GM12875 (cell line): ENCODE measurements around the gene HOXA9.

Experiments used
- H3K4me3 ChIP-seq: one replicate; pipeline ENCODE4 v1.5.1; 2011; ENCODE audit warnings: low read depth, low read length, control low read depth
- TF ChIP-seq, protein P1 (sequence below): IDR thresholded peaks from 2 replicates; pipeline ENCODE4 v1.5.1; 2011; ENCODE audit warnings: low read depth, mild to moderate bottlenecking, control low read depth, inconsistent platforms, low read length, moderate library complexity, borderline replicate concordance; ENCODE audit not compliant: insufficient read depth

HOXA9 gene

DNA sequence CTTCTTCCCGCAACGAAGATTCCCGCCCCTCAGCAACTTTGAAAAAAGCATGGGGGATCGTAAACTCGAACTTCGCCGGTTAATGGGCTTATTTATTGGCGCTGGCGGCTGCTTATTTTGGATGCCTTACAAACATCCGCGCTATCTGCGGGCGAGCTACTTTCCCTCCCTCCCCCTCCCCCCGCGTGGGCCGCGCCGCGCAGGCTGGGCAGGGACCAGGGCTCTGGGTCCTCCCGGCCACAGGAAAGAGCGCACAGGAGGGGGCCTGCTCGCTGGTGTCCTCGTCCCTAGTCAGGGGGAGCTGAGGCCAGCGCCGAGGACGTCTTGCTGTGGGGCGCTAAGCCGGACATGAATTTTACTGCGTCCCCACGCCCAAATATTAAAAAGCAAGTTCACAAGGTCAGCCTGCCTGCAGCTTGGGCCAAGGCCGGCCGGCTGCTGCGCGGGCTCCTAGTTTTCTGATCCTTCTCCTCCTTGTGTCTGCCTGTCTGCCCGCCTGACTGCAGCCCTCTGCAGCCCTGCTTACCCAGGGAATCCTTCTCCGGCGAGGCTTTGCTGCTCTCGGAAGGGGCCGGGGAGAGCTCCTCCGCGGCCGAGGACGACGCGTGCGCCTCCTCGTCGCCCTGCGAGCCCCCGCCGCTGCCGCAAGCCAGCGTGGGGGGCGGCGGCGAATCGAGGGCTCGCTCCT is 7.6 kb upstream of the HOXA9 start:
- TF ChIP-seq, protein P1, sequence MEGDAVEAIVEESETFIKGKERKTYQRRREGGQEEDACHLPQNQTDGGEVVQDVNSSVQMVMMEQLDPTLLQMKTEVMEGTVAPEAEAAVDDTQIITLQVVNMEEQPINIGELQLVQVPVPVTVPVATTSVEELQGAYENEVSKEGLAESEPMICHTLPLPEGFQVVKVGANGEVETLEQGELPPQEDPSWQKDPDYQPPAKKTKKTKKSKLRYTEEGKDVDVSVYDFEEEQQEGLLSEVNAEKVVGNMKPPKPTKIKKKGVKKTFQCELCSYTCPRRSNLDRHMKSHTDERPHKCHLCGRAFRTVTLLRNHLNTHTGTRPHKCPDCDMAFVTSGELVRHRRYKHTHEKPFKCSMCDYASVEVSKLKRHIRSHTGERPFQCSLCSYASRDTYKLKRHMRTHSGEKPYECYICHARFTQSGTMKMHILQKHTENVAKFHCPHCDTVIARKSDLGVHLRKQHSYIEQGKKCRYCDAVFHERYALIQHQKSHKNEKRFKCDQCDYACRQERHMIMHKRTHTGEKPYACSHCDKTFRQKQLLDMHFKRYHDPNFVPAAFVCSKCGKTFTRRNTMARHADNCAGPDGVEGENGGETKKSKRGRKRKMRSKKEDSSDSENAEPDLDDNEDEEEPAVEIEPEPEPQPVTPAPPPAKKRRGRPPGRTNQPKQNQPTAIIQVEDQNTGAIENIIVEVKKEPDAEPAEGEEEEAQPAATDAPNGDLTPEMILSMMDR, result no peak
- H3K4me3 ChIP-seq, result no peak overlapping the region

DNA sequence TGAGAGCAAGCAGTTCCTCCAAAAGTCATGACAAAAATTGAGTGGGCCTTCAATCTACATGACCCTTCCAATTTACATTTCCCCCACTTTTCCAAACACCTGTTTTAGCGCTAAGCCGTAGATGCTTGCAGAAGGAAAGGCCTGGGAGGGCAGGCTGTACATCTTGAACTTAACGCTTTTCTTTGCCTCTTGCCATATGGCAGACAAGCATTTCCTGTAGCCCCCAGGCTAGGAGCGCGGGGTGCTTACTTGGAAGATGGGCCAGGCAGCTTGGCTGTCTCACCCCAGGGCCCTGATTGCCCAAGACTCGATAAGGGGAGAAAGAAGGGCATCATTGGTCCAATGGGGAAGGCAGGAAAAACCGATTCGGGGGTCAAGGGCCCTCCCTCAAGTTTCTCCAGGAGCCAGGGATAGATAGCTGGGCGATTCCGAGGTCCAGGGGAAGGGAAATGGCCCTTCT is 7.0 kb upstream of the HOXA9 start:
- TF ChIP-seq, protein P1, result no peak

DNA sequence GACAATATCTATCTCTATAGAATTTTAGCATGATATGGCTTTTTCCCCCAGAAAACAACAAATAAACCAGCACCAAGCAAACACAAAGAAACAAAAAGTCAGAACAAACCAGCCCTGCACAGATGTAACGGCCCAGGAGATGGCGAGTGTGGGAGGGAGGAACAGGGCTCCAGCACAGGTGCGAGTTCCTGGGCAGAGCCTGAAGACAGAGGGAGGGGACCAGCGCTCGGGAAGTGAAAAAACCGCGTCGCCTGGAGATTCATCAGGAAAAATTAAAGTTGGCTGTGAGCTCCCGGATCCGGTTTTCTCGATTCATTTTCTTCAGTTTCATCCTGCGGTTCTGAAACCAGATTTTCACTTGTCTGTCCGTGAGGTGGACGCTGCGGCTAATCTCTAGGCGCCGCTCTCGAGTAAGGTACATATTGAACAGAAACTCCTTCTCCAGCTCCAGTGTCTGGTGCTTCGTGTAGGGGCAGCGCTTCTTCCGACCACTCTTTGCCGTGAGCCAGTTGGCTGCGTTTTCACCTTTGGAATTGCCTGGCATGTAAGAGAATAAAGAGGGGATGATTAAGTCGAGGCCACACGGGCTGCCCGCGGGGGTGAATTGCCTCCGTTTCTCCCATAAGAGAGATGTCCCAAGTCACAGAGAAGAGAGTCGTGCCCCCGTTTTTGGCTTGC is 6.4 kb upstream of the HOXA9 start:
- TF ChIP-seq, protein P1, result no peak
- no peak overlapping the region for H3K4me3 ChIP-seq

More for the DNA sequence above, 7.0 kb upstream of the HOXA9 start:
- H3K4me3 ChIP-seq, result no peak overlapping the region

DNA sequence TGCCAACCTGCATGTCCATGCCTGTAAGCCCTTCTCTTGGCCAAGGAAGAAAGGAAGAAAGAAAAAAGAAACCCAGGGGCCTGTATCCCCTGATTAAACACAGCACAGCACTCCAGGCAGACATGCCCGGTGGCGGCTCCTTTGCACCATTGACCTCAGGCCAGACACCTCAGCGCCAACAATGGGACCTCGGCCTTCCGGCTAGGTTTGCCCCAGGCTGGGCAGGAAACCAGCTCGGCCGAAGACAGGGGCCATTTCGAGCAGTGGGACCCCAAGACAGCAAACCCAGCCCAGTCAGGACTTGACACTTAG is 5.9 kb upstream of the HOXA9 start:
- no peak overlapping the region for H3K4me3 ChIP-seq
- TF ChIP-seq, protein P1, result no peak

DNA sequence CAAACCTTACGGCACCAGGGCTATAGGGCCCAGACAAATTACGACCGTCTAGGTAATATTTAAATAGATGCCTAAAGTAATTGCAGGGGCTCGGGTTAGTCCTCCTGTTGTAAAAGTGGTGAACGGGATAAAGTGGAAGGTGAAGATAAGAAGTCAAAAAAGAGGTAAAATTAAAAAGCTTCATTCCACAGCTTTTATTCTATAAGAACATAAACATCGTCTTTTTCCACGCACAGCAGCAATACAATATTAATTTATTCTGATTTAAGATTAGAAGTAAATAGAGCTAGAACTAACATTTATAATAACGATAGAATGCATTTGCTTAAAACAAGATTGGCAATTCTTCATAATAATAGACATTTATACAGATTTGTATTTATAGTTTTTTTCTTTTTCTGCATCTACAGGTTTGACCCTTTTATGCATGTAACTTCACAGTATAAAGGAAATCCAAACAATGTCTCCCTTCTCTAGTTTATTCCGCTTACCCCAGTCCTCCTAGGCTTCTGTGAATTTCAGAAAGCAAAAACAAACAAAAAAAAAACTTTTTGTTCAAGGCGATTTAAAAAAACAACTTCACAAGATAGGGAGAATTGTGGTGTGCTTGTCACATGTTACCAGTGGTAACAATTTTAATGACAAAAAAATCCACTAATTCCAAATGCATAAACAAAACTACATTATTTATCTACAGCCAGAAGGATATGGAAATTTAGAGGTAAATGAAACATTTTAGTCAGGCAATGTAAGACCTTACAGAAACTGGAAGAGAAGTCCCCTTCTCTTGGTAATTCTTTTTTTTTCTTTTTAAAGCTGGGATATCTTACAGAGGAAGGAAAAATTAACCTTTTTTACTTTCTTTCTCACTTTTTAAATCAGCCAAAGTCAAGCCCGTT is 5.3 kb upstream of the HOXA9 start:
- H3K4me3 ChIP-seq, result no peak overlapping the region
- TF ChIP-seq, protein P1, result no peak

- H3K4me3 ChIP-seq, result no peak overlapping the region
- TF ChIP-seq, protein P1, result no peak
Measured at GRCh38 chr7:27169658-27170425, 4.5 kb upstream of the HOXA9 start.
